DOHH2 (cell line): ENCODE data around the gene NDUFS1.
"Not testable (repeated sequence)": the region's sequence is repeated elsewhere in the genome, so short reads cannot be mapped to it uniquely, and the experiment has no call there.

Experiments used
- CTCF ChIP-seq: fragments of 200-600 bp; sonication (generic); IDR thresholded peaks from one replicate; pipeline ENCODE4 v1.5.1; 2014; ENCODE audit warnings: antibody characterized with exemption, mild to moderate bottlenecking, low read depth, low read length; ENCODE audit not compliant: poor library complexity, severe bottlenecking
- EZH2phosphoT487 ChIP-seq: fragments of 200-600 bp; sonication (generic); IDR thresholded peaks from 2 replicates; pipeline ENCODE4 v1.6.1; 2017; ENCODE audit warnings: borderline replicate concordance, mild to moderate bottlenecking, antibody characterized with exemption, low read length, moderate library complexity, mixed read lengths

GRCh38 chr2:206098872-206099271 lies 60.4 kb downstream of the NDUFS1 start:
- not testable (repeated sequence) for TF ChIP-seq CTCF, EZH2phosphoT487
